GM08714 (cell line): ENCODE data around the gene SLC16A14.

Experiments
- H3K4me3 ChIP-seq: fragments of 200-500 bp; sonication (Bioruptor generic); 2 replicates; pipeline ENCODE4 v1.5.1; 2014; ENCODE audit warnings: mild to moderate bottlenecking, low read length, inconsistent platforms
- ZNF274 ChIP-seq: IDR thresholded peaks from 2 replicates; pipeline ENCODE4 v1.6.1; 2012; ENCODE audit warnings: mild to moderate bottlenecking, low read depth, low read length

SLC16A14 gene

DNA sequence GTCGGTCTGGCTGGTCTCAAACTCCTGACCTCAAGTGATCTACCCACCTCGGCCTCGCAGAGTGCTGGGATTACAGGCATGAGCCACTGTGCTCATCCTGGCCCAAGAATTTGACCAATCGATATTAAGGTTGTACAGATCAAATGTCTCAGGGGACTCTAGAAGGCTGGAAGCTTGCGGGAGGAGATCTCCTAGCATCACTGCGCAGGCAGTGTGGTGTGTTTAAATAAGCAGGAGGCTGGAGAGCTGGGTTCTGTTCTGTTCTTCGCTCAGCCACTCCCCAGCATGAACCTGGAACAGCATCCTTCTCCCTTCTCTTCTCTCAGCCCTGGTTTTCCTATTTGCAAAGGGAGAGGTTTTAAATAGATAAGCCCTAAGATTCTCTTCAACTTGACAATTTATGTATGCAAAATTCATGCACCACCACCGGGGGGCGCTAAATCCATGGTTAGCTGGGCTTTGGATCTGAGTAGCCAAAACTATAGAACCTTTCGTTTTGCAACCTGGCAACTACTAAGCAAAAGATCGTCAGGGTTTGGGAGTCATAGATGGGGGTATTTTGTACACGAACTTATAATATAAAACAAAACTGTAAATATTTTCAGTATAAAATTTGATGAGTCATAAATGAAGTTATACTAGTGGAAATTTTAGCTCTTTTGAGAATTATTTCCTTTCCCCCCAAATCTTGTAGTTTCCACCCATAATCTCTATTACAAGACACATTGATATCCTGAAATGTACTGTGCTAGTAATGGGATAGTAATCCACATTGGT, 60.6 kb downstream of the SLC16A14 start:
- TF ChIP-seq ZNF274: no peak
- H3K4me3 ChIP-seq: no peak overlapping the region

DNA sequence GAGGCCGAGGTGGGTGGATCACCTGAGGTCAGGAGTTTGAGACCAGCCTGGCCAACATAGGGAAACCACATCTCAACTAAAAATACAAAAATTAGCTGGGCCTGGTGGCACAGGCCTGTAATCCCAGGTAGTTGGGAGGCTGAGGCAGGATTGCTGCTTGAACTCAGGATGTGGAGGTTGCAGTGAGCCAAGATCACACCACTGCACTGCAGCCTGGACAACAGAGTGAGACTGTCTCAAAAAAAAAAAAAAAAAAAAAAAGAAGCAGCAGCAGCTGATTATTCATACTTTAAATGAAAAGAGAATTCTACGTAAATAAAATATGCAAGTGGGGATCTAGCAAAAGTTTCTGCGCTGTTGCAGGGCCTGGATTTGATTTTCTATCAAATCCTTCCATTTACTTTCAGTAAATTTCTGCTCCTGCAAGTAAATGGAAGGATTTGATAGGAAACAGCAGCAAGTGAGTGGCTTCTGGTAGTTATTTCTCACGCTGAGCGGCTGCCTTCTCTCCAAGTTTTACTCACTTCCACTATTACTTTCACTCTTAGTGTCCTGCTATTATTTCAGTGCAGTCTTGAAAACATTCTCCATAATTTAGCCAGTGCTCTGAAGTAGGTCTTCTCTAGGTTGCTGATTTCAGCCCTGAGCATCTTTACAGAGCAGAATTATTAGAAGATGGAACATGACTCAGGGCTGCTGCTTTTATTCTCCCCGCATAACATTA, 68.4 kb downstream of the SLC16A14 start:
- H3K4me3 ChIP-seq: no peak overlapping the region
- TF ChIP-seq ZNF274: no peak

DNA sequence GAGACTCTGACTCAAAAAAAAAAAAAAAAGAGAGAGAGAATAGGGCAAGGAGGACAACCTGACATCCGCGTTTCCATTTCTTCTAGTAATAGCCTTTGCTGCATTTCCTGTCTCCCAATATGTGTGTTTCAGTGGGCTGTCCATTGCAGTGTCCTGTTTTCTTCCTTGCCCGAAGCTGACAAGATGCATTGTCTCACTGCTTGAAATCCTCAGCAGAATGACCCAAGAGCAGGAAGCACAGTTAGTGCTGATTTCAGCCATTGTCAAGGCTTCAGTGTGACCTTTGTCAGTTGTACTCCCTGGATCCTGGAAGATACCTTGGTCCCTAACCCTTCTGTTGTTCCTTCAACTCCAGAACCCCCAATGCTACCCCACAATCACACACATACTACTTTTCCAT, 71.2 kb downstream of the SLC16A14 start:
- no peak for TF ChIP-seq ZNF274
- no peak overlapping the region for H3K4me3 ChIP-seq

DNA sequence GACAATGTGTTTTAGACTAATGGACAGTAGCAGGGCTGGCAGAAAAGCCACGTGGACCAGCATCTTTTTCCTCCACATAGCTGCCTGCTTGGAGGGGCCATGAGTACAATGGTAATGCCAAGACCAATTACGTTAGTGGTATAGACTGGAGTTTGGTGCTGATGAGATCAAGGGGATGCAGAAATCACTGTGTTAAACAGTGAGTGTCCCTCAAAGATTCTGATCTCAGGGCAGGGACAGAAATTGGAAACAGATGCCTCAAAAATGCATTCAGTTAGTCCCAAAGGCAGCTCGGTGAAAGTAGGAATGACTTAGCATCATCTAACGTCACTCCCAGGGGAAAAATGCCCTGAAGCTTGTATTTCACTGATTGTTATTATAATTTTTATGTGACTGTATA, 72.4 kb downstream of the SLC16A14 start:
- TF ChIP-seq ZNF274: no peak
- H3K4me3 ChIP-seq: no peak overlapping the region

DNA sequence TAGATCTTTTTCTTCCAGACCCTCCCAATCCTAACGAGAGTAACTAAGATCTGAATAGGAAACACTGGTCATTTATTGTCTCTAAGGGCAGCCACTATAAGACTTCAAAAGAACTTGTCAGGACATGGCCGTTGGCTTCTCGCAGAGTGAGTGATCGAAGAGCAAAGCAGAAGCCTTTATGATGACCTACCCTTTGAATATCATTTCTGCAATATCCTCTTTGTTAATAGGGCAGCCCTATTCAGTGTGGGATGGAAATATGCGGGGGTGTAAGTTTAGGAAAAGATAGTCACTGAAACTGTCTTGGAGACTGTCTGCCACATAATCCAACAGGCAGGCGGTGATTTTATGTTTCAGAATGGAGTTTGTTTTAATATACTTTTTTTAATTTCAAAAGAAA, 75.5 kb downstream of the SLC16A14 start:
- no peak overlapping the region for H3K4me3 ChIP-seq
- TF ChIP-seq ZNF274: no peak
